Effector memory CD4-positive, alpha-beta T cell (primary cell): ENCODE data around the gene NPIPB12.
"Not testable (repeated sequence)": the region's sequence is repeated elsewhere in the genome, so short reads cannot be mapped to it uniquely, and the experiment has no call there.

Source experiments
- DNase-seq, 3 donors: peaks; one replicate each; pipeline ENCODE4 v3.0.0-alpha.2; 2020
- H3K27ac ChIP-seq: 2 replicates; pipeline ENCODE4 v1.7.0; 2013; ENCODE audit warnings: mild to moderate bottlenecking, low read length, moderate library complexity; ENCODE audit not compliant: insufficient read depth, poor library complexity, severe bottlenecking
- H3K27me3 ChIP-seq: replicated peaks from 2 replicates; pipeline ENCODE4 v1.7.0; 2013; ENCODE audit warnings: mild to moderate bottlenecking, low read length; ENCODE audit not compliant: insufficient read depth, control insufficient read depth, poor library complexity, severe bottlenecking
- H3K36me3 ChIP-seq: 2 replicates; pipeline ENCODE4 v1.7.0; 2013; ENCODE audit warnings: mild to moderate bottlenecking, low read length, moderate library complexity; ENCODE audit not compliant: control insufficient read depth, insufficient read depth
- H3K4me1 ChIP-seq: 2 replicates; pipeline ENCODE4 v1.7.0; 2013; ENCODE audit warnings: low read length, mild to moderate bottlenecking; ENCODE audit not compliant: control insufficient read depth, insufficient read depth, poor library complexity, severe bottlenecking
- H3K4me3 ChIP-seq: 2 replicates; pipeline ENCODE4 v1.7.0; 2013; ENCODE audit warnings: low read length, low read depth, mild to moderate bottlenecking; ENCODE audit not compliant: insufficient read depth, poor library complexity, severe bottlenecking
- H3K9me3 ChIP-seq: 2 replicates; pipeline ENCODE4 v1.7.0; 2013; ENCODE audit warnings: mild to moderate bottlenecking, low read length, moderate library complexity; ENCODE audit not compliant: control insufficient read depth
- total RNA-seq, 3 donors: gene quantifications; one replicate each; lab custom pipeline; 2026; lab: John Stamatoyannopoulos, UW

Gene NPIPB12
- 0.35 to 2.1 (median 1.5) reads per million in 3 donors for total RNA-seq

- H3K27ac ChIP-seq, H3K4me1 ChIP-seq, H3K9me3 ChIP-seq, H3K27me3 ChIP-seq, H3K36me3 ChIP-seq, H3K4me3 ChIP-seq, DNase-seq: not testable (repeated sequence)
Measured at GRCh38 chr16:29506308-29506707, at the start of gene NPIPB12. TSS of gene NPIPB12 (minus strand) at chr16:29506408.

DNA sequence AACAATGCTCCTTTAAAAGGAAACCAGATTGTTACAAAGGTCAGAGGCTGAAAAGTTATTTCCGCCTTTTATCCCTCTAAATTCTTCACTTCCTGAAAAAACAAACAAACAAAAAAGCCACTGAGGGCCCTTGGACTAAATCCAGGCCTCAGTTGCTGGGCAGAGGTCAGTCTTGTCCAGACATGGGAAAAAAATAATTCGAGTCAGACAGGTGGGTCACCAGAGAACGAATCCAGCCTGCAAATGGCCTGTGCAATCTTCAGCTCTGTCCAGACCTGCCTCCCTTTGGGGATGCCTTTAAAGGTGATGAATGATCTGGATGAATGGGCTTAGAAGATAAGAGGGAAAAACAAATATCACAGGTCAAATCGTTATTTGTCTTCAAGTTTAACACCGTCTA is 15.3 kb upstream of the NPIPB12 start:
- H3K4me1 ChIP-seq, DNase-seq, H3K4me3 ChIP-seq, H3K36me3 ChIP-seq, H3K27ac ChIP-seq, H3K27me3 ChIP-seq, H3K9me3 ChIP-seq: not testable (repeated sequence)

DNA sequence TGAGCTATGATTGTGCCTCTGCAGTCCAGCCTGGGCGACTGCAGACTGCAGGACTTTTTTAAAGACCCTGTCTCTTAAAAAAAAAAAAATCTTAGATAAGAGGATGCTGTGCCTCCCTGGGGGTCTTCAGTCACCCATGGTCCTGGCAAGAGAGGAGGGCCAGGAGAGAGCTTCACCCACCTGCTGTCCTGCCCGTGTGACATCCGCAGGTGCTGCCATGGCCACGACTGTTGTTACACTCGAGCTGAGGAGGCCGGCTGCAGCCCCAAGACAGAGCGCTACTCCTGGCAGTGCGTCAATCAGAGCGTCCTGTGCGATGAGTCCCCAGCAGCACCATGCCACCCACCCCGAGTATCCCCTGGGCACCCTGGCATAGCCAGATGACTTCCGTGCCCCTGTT is 23.9 kb downstream of the NPIPB12 start:
- not testable (repeated sequence) for H3K9me3 ChIP-seq, H3K4me3 ChIP-seq, DNase-seq

DNA sequence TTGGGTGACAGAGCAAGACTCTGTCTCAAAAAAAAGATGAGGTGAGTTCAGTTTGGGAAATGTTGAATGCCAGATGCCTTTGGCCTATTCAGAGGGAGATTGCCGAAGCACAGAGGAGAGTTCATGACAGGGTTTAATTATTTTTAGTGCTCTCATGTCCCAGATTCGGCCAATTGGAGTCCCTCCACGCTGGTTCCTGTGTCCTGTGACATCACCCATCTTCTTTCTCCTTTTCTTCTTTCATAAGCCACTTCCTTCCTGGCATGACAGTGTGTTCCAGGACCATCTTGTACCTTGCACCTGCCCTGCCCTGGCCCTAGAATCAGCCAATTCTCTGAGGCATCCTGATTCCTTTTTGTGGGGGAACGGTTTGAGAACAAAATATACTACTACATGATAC is 34.1 kb downstream of the NPIPB12 start:
- not testable (repeated sequence) for H3K27ac ChIP-seq, DNase-seq, H3K9me3 ChIP-seq, H3K27me3 ChIP-seq, H3K4me1 ChIP-seq, H3K4me3 ChIP-seq, H3K36me3 ChIP-seq

More for the DNA sequence above, 23.9 kb downstream of the NPIPB12 start:
- H3K36me3 ChIP-seq, H3K27ac ChIP-seq, H3K4me1 ChIP-seq, H3K27me3 ChIP-seq: not testable (repeated sequence)

- H3K9me3 ChIP-seq, H3K4me3 ChIP-seq, H3K27ac ChIP-seq, H3K27me3 ChIP-seq, H3K4me1 ChIP-seq, H3K36me3 ChIP-seq: not testable (repeated sequence)
- peak; percentile 3 to 39 (median 29) for DNase-seq
Measured at GRCh38 chr16:29469660-29470059, 36.5 kb downstream of the NPIPB12 start.

DNA sequence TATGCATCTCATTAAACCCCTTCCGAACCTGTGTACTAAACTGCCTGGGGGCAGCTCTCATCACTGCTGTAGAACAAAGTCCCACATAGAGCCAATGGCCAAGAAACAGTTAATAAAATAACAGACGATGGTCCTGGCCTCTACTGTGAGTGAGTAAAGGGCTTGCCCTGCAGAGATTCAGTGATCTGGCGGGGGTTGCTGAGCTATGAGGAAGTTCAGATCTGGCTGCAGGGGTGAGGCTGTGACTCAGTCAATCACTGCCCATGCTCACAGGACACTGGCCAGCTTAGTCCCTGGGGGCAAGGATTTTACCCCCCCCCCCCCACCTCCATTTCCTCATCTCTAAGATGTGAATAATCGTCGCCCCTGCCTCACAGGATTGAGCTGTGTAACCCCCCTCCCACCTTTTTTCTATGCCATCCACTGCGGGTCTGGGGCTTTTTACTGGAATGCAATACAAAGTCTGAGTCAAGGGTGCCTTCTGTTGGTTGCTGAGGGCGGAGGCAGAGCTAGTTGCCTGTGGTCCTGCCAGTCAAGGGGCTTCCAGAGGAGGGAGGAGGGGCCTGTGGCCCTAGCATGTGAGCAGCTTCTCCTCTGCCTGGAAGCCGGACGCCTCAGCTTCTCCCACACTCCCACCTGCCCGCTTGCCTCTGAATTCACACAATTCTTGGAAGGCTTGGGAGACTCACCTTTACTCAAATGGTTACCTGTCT is 38.4 kb downstream of the NPIPB12 start:
- not testable (repeated sequence) for H3K27me3 ChIP-seq, H3K9me3 ChIP-seq, H3K4me3 ChIP-seq, DNase-seq, H3K36me3 ChIP-seq, H3K27ac ChIP-seq, H3K4me1 ChIP-seq

DNA sequence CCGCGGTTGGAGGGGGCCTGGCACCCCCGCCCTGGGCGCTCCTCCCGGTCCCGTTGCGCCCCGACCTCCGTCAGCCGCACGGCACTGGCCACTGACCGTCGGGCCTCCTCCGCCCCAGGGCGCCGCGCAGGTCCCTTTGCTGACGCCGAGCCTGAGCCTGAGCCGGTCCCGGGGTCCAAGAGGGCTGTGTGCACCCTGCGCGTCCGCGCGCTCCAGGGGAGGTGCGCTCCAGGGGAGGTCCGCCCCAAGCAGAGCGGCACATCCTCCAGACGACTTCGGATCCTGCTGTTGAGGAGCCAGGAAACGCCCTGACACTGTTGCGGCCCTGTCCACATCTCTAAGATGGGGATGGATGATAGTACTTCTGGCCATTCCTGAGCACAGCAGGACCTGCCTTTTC is 39.3 kb downstream of the NPIPB12 start:
- not testable (repeated sequence) for H3K4me1 ChIP-seq, H3K4me3 ChIP-seq, H3K27ac ChIP-seq, H3K27me3 ChIP-seq, DNase-seq, H3K36me3 ChIP-seq, H3K9me3 ChIP-seq

DNA sequence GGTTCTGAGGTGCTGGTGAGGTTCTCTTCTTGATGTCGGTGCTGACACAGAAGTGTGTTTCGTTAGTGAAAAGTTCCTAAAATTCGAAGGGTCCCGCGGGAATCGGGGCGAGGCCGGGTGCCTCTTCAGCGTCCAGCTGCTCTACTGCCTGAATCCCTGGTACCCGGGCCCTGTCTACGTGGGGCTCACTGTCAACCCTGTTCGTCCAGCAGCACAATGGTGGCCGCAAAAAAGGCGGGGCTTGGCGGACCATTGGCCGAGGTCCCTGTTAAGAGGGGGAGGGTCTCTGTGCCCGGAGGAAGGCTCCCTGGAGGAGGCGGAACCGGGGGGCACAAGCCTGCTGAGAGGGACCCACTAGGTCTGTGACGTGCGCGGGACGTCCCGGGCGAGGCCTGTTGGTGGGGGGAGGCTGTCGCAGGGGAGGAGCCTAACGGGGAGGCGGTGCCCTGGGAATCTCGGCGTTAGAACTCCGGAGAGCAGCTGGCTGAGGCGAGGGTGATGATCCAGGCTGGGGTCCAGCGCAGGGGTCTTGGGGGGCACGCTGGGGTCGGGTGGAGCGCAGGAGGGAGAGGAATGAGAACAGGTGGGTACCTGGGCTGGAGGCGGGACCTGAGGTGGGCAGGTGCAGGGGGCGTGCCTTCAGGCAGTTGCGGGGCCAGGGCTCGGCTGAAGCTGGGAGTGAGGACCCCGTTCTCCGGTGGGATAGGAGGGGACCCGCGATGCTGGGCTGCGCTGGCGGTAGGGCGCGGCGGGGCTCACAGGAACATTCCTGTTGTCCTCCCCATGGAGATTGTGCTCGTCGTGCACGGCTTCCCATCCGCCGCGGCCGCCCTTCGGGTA is 40.0 kb downstream of the NPIPB12 start:
- H3K4me3 ChIP-seq, H3K27me3 ChIP-seq: not testable (repeated sequence)

DNA sequence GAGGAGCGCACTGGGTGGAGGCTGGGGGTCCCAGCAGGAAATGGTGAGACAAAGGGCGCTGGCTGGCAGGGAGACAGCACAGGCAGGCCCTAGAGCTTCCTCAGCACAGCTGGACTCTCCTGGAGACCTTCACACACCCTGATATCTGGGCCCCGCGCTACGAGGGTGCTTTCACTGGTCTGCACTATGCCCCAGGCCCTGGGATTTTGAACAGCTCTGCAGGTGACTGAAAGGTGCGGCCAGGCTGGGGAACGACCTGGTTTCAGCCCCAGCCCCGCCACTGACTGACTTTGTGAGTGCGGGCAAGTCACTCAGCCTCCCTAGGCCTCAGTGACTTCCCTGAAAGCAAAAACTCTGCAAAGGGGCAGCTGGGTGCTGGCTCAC is 45.6 kb downstream of the NPIPB12 start:
- not testable (repeated sequence) for H3K9me3 ChIP-seq, DNase-seq, H3K4me1 ChIP-seq, H3K36me3 ChIP-seq, H3K4me3 ChIP-seq, H3K27me3 ChIP-seq, H3K27ac ChIP-seq

More for the DNA sequence above, 40.0 kb downstream of the NPIPB12 start:
- not testable (repeated sequence) for DNase-seq, H3K9me3 ChIP-seq, H3K36me3 ChIP-seq, H3K4me1 ChIP-seq, H3K27ac ChIP-seq
